ENCODE data around the gene STARD9. TPM values are rescaled to one million over a fixed set of nuclear protein-coding genes. Genes with fewer than 3 reads are reported as not detected.

The STARD9 gene
- total RNA-seq, 2 donors from 2014 or later: 0.97 to 2.9 TPM

GRCh38 chr15:42736178-42736792 lies 160.9 kb downstream of the STARD9 start:
- peak overlapping the region; percentile 71 for H3K9ac ChIP-seq (ENCODE audit: extremely low read depth, low read length, poor library complexity, severe bottlenecking)
- no peaks in the 10 kb centered on the region for H3K27me3 ChIP-seq (ENCODE audit: control insufficient read depth, insufficient read depth, low read length, poor library complexity, severe bottlenecking)
- peak overlapping the region; percentile 68 for H3K4me3 Mint-ChIP-seq
- TF ChIP-seq, protein P1, sequence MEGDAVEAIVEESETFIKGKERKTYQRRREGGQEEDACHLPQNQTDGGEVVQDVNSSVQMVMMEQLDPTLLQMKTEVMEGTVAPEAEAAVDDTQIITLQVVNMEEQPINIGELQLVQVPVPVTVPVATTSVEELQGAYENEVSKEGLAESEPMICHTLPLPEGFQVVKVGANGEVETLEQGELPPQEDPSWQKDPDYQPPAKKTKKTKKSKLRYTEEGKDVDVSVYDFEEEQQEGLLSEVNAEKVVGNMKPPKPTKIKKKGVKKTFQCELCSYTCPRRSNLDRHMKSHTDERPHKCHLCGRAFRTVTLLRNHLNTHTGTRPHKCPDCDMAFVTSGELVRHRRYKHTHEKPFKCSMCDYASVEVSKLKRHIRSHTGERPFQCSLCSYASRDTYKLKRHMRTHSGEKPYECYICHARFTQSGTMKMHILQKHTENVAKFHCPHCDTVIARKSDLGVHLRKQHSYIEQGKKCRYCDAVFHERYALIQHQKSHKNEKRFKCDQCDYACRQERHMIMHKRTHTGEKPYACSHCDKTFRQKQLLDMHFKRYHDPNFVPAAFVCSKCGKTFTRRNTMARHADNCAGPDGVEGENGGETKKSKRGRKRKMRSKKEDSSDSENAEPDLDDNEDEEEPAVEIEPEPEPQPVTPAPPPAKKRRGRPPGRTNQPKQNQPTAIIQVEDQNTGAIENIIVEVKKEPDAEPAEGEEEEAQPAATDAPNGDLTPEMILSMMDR (conservative IDR thresholded peaks at IDR 0.05): no peak
- H3K9me3 Mint-ChIP-seq: no peaks in the 10 kb centered on the region
- H3K36me3 ChIP-seq (ENCODE audit: control insufficient read depth, insufficient read depth, low read length): peaks cover 38% of the 10 kb centered on the region
- no peaks in the 10 kb centered on the region for H3K27me3 Mint-ChIP-seq (ENCODE audit: insufficient read depth)
- peak overlapping the region; percentile 84 for H3K4me3 ChIP-seq (ENCODE audit: low read length)
- H3K27ac Mint-ChIP-seq: no peak overlapping the region
- peaks cover 30% of the 10 kb centered on the region for H3K36me3 Mint-ChIP-seq (ENCODE audit: low read depth)
- peak overlapping the region; percentile 53 for H3K27ac ChIP-seq (ENCODE audit: low read depth, low read length)
- peaks cover 6% of the 10 kb centered on the region for H3K4me1 Mint-ChIP-seq
- peaks cover 4% of the 10 kb centered on the region for H3K4me1 ChIP-seq (ENCODE audit: control insufficient read depth, insufficient read depth, low read length)
- no peaks in the 10 kb centered on the region for H3K9me3 ChIP-seq (ENCODE audit: control insufficient read depth, low read length)
- WGBS, 2 experiments (ENCODE audit: insufficient coverage in 1 of 2, insufficient read length in 1 of 2): 3 to 4% methylated on average over 21 to 55 of the region's 55 CpGs
- DNase-seq: peak; percentile 73

- Mint-ChIP-seq H3K9me3 (no peaks in the 10 kb centered on the region), H3K4me3 (peak within 1 kb of the TSS; percentile 68), H3K36me3 (ENCODE audit: low read depth) (peaks cover 25% of the 10 kb centered on the region), H3K27ac (peak within 1 kb of the TSS; percentile 88), H3K27me3 (ENCODE audit: insufficient read depth) (no peaks in the 10 kb centered on the region), H3K4me1 (peaks cover 6% of the 10 kb centered on the region)
- H3K27ac ChIP-seq (ENCODE audit: low read depth, low read length): peak within 1 kb of the TSS; percentile 70
- DNase-seq: peak; percentile 97
- H3K9me3 ChIP-seq (ENCODE audit: control insufficient read depth, low read length): no peaks in the 10 kb centered on the region
- peak within 1 kb of the TSS; percentile 71 for H3K9ac ChIP-seq (ENCODE audit: extremely low read depth, low read length, poor library complexity, severe bottlenecking)
- peak within 1 kb of the TSS; percentile 84 for H3K4me3 ChIP-seq (ENCODE audit: low read length)
- TF ChIP-seq, protein P1 (conservative IDR thresholded peaks at IDR 0.05): no peak
- H3K27me3 ChIP-seq (ENCODE audit: control insufficient read depth, insufficient read depth, low read length, poor library complexity, severe bottlenecking): no peaks in the 10 kb centered on the region
- H3K36me3 ChIP-seq (ENCODE audit: control insufficient read depth, insufficient read depth, low read length): peaks cover 34% of the 10 kb centered on the region
- WGBS, 2 experiments (ENCODE audit: insufficient coverage in 1 of 2, insufficient read length in 1 of 2): 0 to 1% methylated on average over 13 to 76 of the region's 76 CpGs
- peaks cover 4% of the 10 kb centered on the region for H3K4me1 ChIP-seq (ENCODE audit: control insufficient read depth, insufficient read depth, low read length)
Measured at GRCh38 chr15:42736793-42737528, 161.6 kb downstream of the STARD9 start, which contains the start of gene CDAN1. TSS of gene CDAN1 (minus strand) at chr15:42737128. CDS start at chr15:42737102, 26 bp downstream.

DNA sequence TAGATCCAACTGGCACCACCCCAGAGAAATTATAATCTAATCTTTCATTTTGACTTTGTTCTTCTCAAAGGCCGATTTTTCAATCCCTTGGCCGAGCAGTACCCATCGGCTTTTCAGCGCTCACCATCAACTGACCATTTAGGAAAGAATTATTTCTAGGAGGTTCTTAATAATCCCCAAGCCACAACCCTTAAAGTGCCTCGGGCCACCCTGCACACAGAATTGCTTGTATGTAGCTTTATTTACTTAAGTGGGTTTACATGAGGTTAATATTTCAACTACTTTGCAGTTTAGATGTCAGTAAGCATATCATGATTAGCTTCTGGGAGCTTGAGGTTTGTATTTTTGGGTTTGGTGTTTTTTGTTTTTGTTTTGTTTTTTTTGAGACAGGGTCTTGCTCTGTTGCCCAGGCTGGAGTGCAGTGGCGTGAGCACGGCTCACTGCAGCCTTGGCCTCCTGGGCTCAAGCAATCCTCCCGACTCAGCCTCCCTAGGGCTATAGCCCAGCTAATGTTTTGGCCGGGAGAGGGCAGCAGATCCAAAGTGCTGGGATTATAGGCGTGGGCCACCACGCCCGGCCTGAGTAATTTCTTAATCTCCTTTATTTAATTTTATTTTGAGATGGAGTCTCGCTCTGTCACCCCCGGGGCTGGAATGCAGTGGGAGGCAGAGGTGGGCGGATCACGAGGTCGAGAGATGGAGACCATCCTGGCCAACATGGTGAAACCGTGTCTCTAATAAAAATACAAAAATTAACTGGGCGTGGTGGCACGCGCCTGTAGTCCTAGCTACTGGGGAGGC lies 162.3 kb downstream of the STARD9 start:
- Histone ChIP-seq H3K4me1 (ENCODE audit: control insufficient read depth, insufficient read depth, low read length) (peaks cover 4% of the 10 kb centered on the region), H3K27ac (ENCODE audit: low read depth, low read length) (peak overlapping the region; percentile 70), H3K4me3 (ENCODE audit: low read length) (peak overlapping the region; percentile 84), H3K27me3 (ENCODE audit: control insufficient read depth, insufficient read depth, low read length, poor library complexity, severe bottlenecking) (no peaks in the 10 kb centered on the region), H3K9me3 (ENCODE audit: control insufficient read depth, low read length) (no peaks in the 10 kb centered on the region), H3K9ac (ENCODE audit: extremely low read depth, low read length, poor library complexity, severe bottlenecking) (peak overlapping the region; percentile 71), H3K36me3 (ENCODE audit: control insufficient read depth, insufficient read depth, low read length) (peaks cover 27% of the 10 kb centered on the region)
- Mint-ChIP-seq H3K9me3 (no peaks in the 10 kb centered on the region), H3K4me3 (peak overlapping the region; percentile 68), H3K27me3 (ENCODE audit: insufficient read depth) (no peaks in the 10 kb centered on the region), H3K4me1 (peaks cover 6% of the 10 kb centered on the region), H3K27ac (peak overlapping the region; percentile 88), H3K36me3 (ENCODE audit: low read depth) (peaks cover 18% of the 10 kb centered on the region)
- TF ChIP-seq, protein P1 (conservative IDR thresholded peaks at IDR 0.05): no peak
- WGBS, 2 experiments (ENCODE audit: insufficient coverage in 1 of 2, insufficient read length in 1 of 2): 92 to 98% methylated on average over 10 to 20 of the region's 21 CpGs
- no peak for DNase-seq
